ENCODE results near the gene C10orf90.

C10orf90 gene

DNA sequence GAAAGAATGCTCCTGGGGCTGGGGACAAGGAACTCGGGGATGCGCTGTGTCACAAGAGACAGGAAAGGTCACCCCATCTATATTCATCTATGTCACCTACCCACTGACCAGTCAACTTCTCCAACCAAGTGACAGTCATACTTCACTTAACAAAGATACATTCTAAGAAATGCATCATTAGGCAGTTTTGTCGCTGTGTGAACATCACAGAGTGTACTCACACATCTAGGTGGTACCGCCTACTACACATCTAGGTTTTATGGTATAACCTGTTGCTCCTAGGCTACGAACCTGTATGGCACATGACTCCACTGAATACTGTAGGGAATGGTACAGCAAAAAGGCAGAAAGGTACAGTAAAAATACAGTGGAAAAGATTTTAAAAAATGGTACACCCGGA, 278.4 kb downstream of the C10orf90 start:
- no peaks in the 10 kb centered on the region for H4K20me1 ChIP-seq (ENCODE audit: insufficient read depth, low read length)
- no peaks in the 10 kb centered on the region for H3F3A ChIP-seq (ENCODE audit: insufficient read depth, low read length)
- no peaks in the 10 kb centered on the region for H3K9me3 ChIP-seq (ENCODE audit: low read length)
- no peak overlapping the region for H2AFZ ChIP-seq (ENCODE audit: low read length)
- H3K4me3 ChIP-seq (ENCODE audit: low read depth, low read length, poor library complexity, severe bottlenecking), result no peak overlapping the region
- H3K9me2 ChIP-seq (ENCODE audit: low read depth, low read length), result no peaks in the 10 kb centered on the region
- H3K4me1 ChIP-seq (ENCODE audit: insufficient read depth, low read length, severe bottlenecking), result no peaks in the 10 kb centered on the region
- no peak overlapping the region for H3K4me2 ChIP-seq (ENCODE audit: low read length)
- no peaks in the 10 kb centered on the region for H3K79me2 ChIP-seq (ENCODE audit: insufficient read depth, low read length)
- H3K9ac ChIP-seq (ENCODE audit: low read length), result no peak overlapping the region
- no peaks in the 10 kb centered on the region for H3K36me3 ChIP-seq (ENCODE audit: insufficient read depth, low read length)
- TF ChIP-seq, protein P1, sequence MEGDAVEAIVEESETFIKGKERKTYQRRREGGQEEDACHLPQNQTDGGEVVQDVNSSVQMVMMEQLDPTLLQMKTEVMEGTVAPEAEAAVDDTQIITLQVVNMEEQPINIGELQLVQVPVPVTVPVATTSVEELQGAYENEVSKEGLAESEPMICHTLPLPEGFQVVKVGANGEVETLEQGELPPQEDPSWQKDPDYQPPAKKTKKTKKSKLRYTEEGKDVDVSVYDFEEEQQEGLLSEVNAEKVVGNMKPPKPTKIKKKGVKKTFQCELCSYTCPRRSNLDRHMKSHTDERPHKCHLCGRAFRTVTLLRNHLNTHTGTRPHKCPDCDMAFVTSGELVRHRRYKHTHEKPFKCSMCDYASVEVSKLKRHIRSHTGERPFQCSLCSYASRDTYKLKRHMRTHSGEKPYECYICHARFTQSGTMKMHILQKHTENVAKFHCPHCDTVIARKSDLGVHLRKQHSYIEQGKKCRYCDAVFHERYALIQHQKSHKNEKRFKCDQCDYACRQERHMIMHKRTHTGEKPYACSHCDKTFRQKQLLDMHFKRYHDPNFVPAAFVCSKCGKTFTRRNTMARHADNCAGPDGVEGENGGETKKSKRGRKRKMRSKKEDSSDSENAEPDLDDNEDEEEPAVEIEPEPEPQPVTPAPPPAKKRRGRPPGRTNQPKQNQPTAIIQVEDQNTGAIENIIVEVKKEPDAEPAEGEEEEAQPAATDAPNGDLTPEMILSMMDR (IDR thresholded peaks at IDR 0.05; ENCODE audit: low read length), result no peak
- no peak for TF ChIP-seq EZH2 (IDR thresholded peaks at IDR 0.05; ENCODE audit: borderline replicate concordance, low read length)
- H3K27me3 ChIP-seq (ENCODE audit: insufficient read depth, low read length), result no peaks in the 10 kb centered on the region
- no peak overlapping the region for H3K27ac ChIP-seq (ENCODE audit: low read depth, low read length, poor library complexity, severe bottlenecking)

DNA sequence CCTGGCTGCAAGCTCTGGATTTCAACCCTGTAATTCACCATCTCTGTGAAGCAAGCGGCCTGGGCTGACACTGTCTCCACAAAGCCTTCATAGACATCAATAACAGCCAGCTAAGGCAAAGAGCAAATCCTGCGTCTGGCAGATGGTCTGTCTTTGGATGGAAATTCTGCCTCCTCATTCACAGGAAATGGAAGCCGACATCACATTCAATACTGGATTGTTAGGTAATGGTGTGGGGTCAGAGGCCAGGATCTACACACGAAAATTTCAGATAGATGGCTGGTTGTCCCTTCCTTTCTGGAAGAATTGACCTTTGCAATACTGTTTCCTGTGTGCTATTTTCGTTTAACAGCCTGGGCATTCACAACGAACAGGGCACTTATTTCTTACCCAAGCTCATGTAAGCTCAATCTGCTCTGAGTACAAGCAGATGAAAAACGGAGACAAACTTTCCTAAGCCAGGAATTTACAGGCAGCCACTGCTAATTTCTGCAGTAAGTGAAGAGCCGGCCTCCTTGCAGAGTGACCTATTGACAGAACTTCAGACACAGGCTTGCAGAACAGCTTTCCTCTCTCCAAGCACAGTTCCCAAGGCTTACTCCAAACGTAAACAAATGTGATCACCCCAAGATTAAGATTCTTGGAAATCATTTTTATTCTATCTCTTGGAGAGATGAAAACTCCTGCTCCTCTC, 279.2 kb downstream of the C10orf90 start:
- Histone ChIP-seq H3K27me3 (ENCODE audit: insufficient read depth, low read length) (no peaks in the 10 kb centered on the region), H3F3A (ENCODE audit: insufficient read depth, low read length) (no peaks in the 10 kb centered on the region), H3K79me2 (ENCODE audit: insufficient read depth, low read length) (no peaks in the 10 kb centered on the region), H4K20me1 (ENCODE audit: insufficient read depth, low read length) (no peaks in the 10 kb centered on the region), H3K4me2 (ENCODE audit: low read length) (no peak overlapping the region), H3K9me2 (ENCODE audit: low read depth, low read length) (no peaks in the 10 kb centered on the region), H3K4me3 (ENCODE audit: low read depth, low read length, poor library complexity, severe bottlenecking) (no peak overlapping the region), H3K27ac (ENCODE audit: low read depth, low read length, poor library complexity, severe bottlenecking) (no peak overlapping the region), H2AFZ (ENCODE audit: low read length) (no peak overlapping the region), H3K4me1 (ENCODE audit: insufficient read depth, low read length, severe bottlenecking) (no peaks in the 10 kb centered on the region), H3K36me3 (ENCODE audit: insufficient read depth, low read length) (no peaks in the 10 kb centered on the region), H3K9ac (ENCODE audit: low read length) (no peak overlapping the region), H3K9me3 (ENCODE audit: low read length) (no peaks in the 10 kb centered on the region)
- TF ChIP-seq, protein P1 (IDR thresholded peaks at IDR 0.05; ENCODE audit: low read length), result no peak
- no peak for TF ChIP-seq EZH2 (IDR thresholded peaks at IDR 0.05; ENCODE audit: borderline replicate concordance, low read length)

DNA sequence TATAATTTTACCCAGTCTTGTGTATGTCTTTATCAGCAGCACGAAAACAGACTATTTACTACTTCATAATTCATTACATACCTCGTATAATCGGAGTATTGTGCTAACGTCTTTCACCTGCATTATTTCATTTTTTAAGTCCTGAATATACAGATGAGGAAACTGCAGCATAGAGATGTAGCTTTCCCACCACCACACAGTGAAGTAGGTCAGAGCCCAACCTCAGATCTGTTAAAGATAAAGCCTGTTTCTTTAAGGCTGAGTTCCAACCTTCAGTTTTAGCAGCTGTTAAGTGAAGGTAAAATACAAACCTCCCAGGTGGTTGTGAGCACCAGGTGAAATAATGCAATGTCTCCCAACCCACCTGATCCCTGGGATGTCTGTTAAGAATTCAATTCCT, 280.2 kb downstream of the C10orf90 start:
- Histone ChIP-seq H2AFZ (ENCODE audit: low read length) (no peak overlapping the region), H3F3A (ENCODE audit: insufficient read depth, low read length) (no peaks in the 10 kb centered on the region), H3K27ac (ENCODE audit: low read depth, low read length, poor library complexity, severe bottlenecking) (no peak overlapping the region), H3K9ac (ENCODE audit: low read length) (no peak overlapping the region), H3K9me3 (ENCODE audit: low read length) (no peaks in the 10 kb centered on the region), H3K4me1 (ENCODE audit: insufficient read depth, low read length, severe bottlenecking) (no peaks in the 10 kb centered on the region), H3K4me2 (ENCODE audit: low read length) (no peak overlapping the region), H3K27me3 (ENCODE audit: insufficient read depth, low read length) (no peaks in the 10 kb centered on the region), H3K79me2 (ENCODE audit: insufficient read depth, low read length) (no peaks in the 10 kb centered on the region), H3K36me3 (ENCODE audit: insufficient read depth, low read length) (no peaks in the 10 kb centered on the region), H3K9me2 (ENCODE audit: low read depth, low read length) (no peaks in the 10 kb centered on the region), H3K4me3 (ENCODE audit: low read depth, low read length, poor library complexity, severe bottlenecking) (no peak overlapping the region), H4K20me1 (ENCODE audit: insufficient read depth, low read length) (no peaks in the 10 kb centered on the region)
- TF ChIP-seq EZH2 (IDR thresholded peaks at IDR 0.05; ENCODE audit: borderline replicate concordance, low read length), result no peak
- TF ChIP-seq, protein P1 (IDR thresholded peaks at IDR 0.05; ENCODE audit: low read length), result no peak
